Neural crest cell (in vitro differentiated cells): Measurements from ENCODE around the gene NAV2. TPM values are rescaled to one million over a fixed set of nuclear protein-coding genes. Genes with fewer than 3 reads are reported as not detected.

Source experiments
- DNase-seq: peaks from one replicate; pipeline ENCODE4 v3.0.0; 2021; ENCODE audit warnings: low read depth, mixed read lengths, low spot score
- H3K27ac Mint-ChIP-seq: one replicate; pipeline ENCODE4 v1.8.0; 2021; ENCODE audit warnings: mild to moderate bottlenecking, mixed read lengths; ENCODE audit not compliant: unreplicated experiment
- H3K27me3 Mint-ChIP-seq: 2 replicates; pipeline ENCODE4 v1.8.0; 2021; ENCODE audit warnings: low read depth, mild to moderate bottlenecking, mixed read lengths
- H3K36me3 Mint-ChIP-seq: 2 replicates; pipeline ENCODE4 v1.8.0; 2021; ENCODE audit warnings: low read depth, mild to moderate bottlenecking, mixed read lengths
- H3K4me1 Mint-ChIP-seq: 2 replicates; pipeline ENCODE4 v1.8.0; 2021; ENCODE audit warnings: mixed read lengths
- H3K4me3 Mint-ChIP-seq: one replicate; pipeline ENCODE4 v1.8.0; 2021; ENCODE audit warnings: mild to moderate bottlenecking, mixed read lengths
- H3K9me3 Mint-ChIP-seq: 2 replicates; pipeline ENCODE4 v1.8.0; 2021; ENCODE audit warnings: mixed read lengths
- CTCF ChIP-seq: fragments of 200-600 bp; sonication (generic); conservative IDR thresholded peaks from 2 replicates; pipeline ENCODE4 v1.5.0; 2021; ENCODE audit warnings: antibody characterized with exemption, mild to moderate bottlenecking
- total RNA-seq: library from RNA; stranded (reverse); gene quantifications from 2 replicates; pipeline ENCODE4 v1.2.1, GENCODE V29; 2021

The NAV2 gene
- total RNA-seq, 1 donor from 2014 or later: 14.1 TPM

GRCh38 chr11:20035701-20036601, 323.3 kb downstream of the NAV2 start:
- H3K36me3 Mint-ChIP-seq: peaks cover 2% of the 10 kb centered on the region
- H3K27me3 Mint-ChIP-seq: peaks cover 4% of the 10 kb centered on the region
- TF ChIP-seq CTCF: no peak
- no peak for DNase-seq
- H3K4me1 Mint-ChIP-seq: peaks cover 37% of the 10 kb centered on the region
- no peaks in the 10 kb centered on the region for H3K9me3 Mint-ChIP-seq
- H3K27ac Mint-ChIP-seq: no peak overlapping the region
- no peak overlapping the region for H3K4me3 Mint-ChIP-seq

- peak overlapping the region; percentile 21 for H3K27ac Mint-ChIP-seq
Measured at GRCh38 chr11:20036626-20037335, 324.1 kb downstream of the NAV2 start.

GRCh38 chr11:20037396-20038153, 324.9 kb downstream of the NAV2 start:
- Mint-ChIP-seq H3K27ac (no peak overlapping the region), H3K36me3 (peaks cover 2% of the 10 kb centered on the region), H3K4me1 (peaks cover 36% of the 10 kb centered on the region), H3K27me3 (peaks cover 4% of the 10 kb centered on the region), H3K9me3 (no peaks in the 10 kb centered on the region), H3K4me3 (no peak overlapping the region)
- no peak for TF ChIP-seq CTCF
- no peak for DNase-seq

More at GRCh38 chr11:20036626-20037335, 324.1 kb downstream of the NAV2 start:
- peaks cover 4% of the 10 kb centered on the region for H3K27me3 Mint-ChIP-seq
- H3K4me3 Mint-ChIP-seq: no peak overlapping the region
- H3K4me1 Mint-ChIP-seq: peaks cover 29% of the 10 kb centered on the region
- no peaks in the 10 kb centered on the region for H3K9me3 Mint-ChIP-seq
- no peak for TF ChIP-seq CTCF
- peaks cover 2% of the 10 kb centered on the region for H3K36me3 Mint-ChIP-seq
- no peak for DNase-seq

GRCh38 chr11:20038412-20038811, 325.8 kb downstream of the NAV2 start:
- Mint-ChIP-seq H3K27ac (no peak overlapping the region), H3K27me3 (peaks cover 4% of the 10 kb centered on the region), H3K36me3 (peaks cover 2% of the 10 kb centered on the region), H3K4me1 (peaks cover 41% of the 10 kb centered on the region), H3K9me3 (no peaks in the 10 kb centered on the region), H3K4me3 (no peak overlapping the region)
- TF ChIP-seq CTCF: no peak
- DNase-seq: no peak

- Mint-ChIP-seq H3K4me1 (peaks cover 41% of the 10 kb centered on the region), H3K27me3 (peaks cover 4% of the 10 kb centered on the region), H3K27ac (no peak overlapping the region), H3K9me3 (no peaks in the 10 kb centered on the region), H3K36me3 (peaks cover 2% of the 10 kb centered on the region), H3K4me3 (no peak overlapping the region)
- no peak for DNase-seq
- no peak for TF ChIP-seq CTCF
Measured at GRCh38 chr11:20038972-20039371, 326.3 kb downstream of the NAV2 start.
